Jurkat, Clone E6-1 (cell line): ENCODE measurements around the gene OTOGL.

ENCODE experiments used
- DNase-seq: peaks from one replicate; pipeline ENCODE4 v3.0.0-alpha.2; 2011; ENCODE audit warnings: low read depth, low spot score
- H3K4me3 ChIP-seq: 2 replicates; pipeline ENCODE4 v1.5.1; 2011; ENCODE audit warnings: mild to moderate bottlenecking, low read length, control low read depth, moderate library complexity

OTOGL gene

DNA sequence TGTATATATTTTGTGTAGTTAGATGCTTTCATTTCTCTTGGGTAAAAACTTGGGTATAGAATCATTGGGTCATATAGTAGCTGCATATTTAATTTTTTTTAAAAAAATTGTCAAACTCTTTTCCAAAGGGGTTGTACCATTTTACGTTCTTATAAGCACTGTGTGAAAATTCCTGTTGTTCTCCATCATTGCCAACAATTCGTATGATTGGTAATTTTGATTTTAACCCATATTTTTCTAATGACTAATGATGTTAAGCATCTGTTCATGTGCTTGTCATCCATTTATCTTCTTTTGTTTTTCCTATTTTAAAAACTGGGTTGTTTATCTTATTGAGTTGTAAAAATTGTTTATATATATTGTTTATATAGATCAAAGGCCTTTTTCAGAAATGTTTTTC, 77.4 kb downstream of the OTOGL start:
- H3K4me3 ChIP-seq = no peak overlapping the region
- no peak for DNase-seq

- no peak overlapping the region for H3K4me3 ChIP-seq
- DNase-seq = no peak
Measured at GRCh38 chr12:80178846-80179245, 79.5 kb downstream of the OTOGL start.

- DNase-seq = no peak
- no peak overlapping the region for H3K4me3 ChIP-seq
Measured at GRCh38 chr12:80183939-80184338, 84.6 kb downstream of the OTOGL start.

GRCh38 chr12:80184926-80185325, 85.6 kb downstream of the OTOGL start:
- DNase-seq = no peak
- H3K4me3 ChIP-seq = no peak overlapping the region

DNA sequence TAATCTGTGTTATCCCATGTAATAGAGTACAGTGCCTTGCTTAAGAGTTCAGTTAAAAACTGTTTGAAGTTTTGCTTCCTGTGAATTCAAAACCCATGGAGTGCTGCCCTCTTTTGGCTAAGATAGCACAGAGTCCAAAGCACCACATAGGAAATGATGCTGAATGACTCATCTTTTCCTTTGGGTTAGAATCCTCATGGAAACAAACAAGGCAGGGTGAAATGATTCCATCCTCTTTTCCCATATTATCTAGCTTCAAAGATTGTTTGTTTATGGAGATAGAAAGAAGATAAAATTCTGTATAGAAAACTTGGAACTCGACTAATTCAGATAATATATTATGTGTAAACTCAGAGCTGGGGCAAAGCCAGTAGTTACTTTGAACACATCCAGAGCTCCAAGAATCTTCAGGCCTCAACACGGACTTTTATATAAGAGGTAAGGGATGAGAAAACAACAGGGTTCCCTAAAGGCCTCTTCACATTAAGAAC, 87.4 kb downstream of the OTOGL start:
- no peak overlapping the region for H3K4me3 ChIP-seq
- peak; percentile 57 for DNase-seq

GRCh38 chr12:80187660-80188090, 88.3 kb downstream of the OTOGL start:
- no peak overlapping the region for H3K4me3 ChIP-seq

DNA sequence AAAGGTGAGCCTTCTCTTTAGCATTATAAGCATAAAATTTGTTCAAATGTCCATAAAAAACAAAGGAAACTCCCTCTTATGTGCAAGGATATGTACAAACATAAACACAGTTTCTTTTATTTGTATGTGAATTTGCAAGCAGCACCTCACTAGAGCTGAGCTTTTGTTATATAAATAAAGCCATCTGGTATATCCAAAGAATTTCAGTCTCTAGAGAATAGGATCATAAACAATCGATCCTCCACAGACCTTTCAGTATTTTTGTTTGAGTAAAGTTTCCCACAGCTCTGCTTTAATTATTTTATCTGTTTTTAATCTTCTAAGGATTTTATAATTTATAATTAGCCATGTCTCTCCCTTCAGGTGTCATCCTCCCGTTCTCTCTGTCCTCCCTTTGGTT, 89.2 kb downstream of the OTOGL start:
- no peak overlapping the region for H3K4me3 ChIP-seq
- DNase-seq = no peak

More at GRCh38 chr12:80187660-80188090, 88.3 kb downstream of the OTOGL start:
- no peak for DNase-seq

DNA sequence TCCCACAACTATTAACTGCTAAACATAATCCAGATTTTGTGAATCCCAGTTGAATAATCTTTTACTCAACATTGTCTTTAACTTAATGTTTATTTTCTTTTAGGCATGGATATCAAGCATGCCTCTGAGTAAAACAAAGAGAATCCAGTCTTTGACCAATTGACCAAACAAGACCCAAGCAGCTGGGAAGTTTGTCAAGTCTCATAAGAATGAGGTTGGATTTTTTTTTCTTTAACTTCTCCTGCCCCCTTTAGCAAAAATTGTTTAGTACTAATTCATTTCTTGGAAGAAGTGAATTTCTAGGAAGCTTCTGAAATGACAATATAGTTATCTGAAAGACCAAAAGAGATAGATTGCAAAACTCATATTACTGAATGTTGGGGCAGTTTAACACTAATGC, 89.9 kb downstream of the OTOGL start:
- no peak overlapping the region for H3K4me3 ChIP-seq
- no peak for DNase-seq

GRCh38 chr12:80190001-80190400, 90.7 kb downstream of the OTOGL start:
- DNase-seq = no peak
- no peak overlapping the region for H3K4me3 ChIP-seq

DNA sequence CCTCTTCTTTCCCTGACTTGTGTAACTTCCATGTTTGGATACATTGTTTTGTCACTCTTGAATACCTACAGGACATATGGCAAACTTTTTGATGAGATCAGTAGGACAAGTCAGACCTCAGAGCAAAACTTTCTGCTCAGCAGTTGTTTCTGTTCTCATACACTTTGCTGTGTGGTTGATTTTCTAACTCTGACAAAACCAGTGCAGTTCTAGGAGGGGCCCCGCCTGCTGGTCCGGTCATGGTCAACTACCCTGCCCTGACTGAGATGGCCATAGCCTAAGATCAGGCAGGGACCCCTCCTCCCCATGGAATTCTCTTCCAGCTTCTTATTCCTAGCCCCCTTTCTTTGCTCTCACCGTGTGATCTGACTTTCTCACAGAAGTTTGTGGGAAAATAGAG, 92.8 kb downstream of the OTOGL start:
- DNase-seq = no peak

GRCh38 chr12:80193865-80194264, 94.5 kb downstream of the OTOGL start:
- no peak for DNase-seq
- no peak overlapping the region for H3K4me3 ChIP-seq

More for the DNA sequence above, 92.8 kb downstream of the OTOGL start:
- no peak overlapping the region for H3K4me3 ChIP-seq

- peak; percentile 27 for DNase-seq
Measured at GRCh38 chr12:80195074-80195726, 95.9 kb downstream of the OTOGL start.

DNA sequence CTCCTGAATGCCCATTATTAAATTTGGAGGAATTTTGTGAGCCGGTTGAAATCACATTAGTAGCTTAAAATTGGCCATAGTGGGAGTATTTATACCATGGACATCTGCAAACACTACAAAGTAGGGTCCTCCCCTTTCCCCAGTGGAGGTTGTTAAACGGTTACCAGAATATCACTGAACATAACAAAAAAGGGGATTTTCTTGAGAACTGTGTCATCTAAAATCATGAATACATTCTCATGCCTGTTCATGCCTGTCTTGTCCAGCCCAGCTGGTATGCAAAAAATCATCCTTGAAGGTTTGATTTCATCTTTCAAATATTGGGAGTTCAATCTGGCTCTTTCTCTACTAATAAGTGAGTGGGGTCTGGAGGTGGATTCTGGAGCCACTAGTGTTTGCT, 96.4 kb downstream of the OTOGL start:
- DNase-seq = no peak
- H3K4me3 ChIP-seq = no peak overlapping the region

More at GRCh38 chr12:80195074-80195726, 95.9 kb downstream of the OTOGL start:
- no peak overlapping the region for H3K4me3 ChIP-seq

- DNase-seq = no peak
- H3K4me3 ChIP-seq = no peak overlapping the region
Measured at GRCh38 chr12:80196419-80196818, 97.1 kb downstream of the OTOGL start.

DNA sequence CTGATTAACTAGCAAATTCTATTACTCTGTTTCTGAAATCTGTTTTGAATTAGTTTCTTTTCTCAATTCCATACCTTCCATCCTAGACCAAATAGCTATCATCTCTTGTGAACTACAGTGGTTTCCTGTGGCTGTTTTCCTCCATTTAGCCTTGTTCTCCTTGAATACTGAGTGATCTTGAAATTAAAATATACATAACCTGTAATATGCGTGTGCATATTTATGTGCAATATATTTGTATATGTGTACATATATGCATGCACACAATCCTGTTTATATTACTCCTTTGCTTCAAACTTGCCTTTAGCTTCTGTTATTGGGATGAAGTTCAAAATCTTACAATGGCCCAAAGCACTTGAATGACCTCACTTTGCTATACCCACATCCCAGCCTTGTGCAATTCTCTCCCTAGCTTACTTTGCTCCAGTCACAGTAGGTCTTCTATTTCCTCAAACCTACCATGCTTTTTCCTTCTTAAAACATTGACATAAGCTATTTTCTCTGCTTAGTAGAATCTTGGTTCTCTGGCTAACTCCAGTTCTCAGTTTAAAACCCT, 99.5 kb downstream of the OTOGL start:
- no peak overlapping the region for H3K4me3 ChIP-seq
- no peak for DNase-seq

GRCh38 chr12:80199931-80200330, 100.6 kb downstream of the OTOGL start:
- DNase-seq = no peak

DNA sequence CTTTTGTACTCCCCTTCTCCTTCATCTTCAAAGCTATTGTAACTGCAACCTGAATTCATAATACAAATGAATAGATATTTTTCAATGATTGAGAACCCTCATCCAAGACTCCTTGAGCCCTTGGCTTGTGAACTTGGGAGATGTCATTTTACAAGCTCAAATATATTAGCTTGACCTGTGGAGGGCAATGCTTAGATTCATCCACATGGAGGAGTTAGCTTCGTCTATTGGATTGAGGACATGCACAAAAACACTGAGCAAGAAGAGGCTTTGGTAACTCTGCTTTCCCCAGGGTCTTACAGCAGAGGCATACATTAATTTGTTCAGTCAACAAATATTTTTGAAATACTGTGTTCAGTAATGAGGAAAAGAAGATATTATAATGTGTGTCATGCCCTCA, 101.1 kb downstream of the OTOGL start:
- no peak for DNase-seq
- H3K4me3 ChIP-seq = no peak overlapping the region

More at GRCh38 chr12:80199931-80200330, 100.6 kb downstream of the OTOGL start:
- H3K4me3 ChIP-seq = no peak overlapping the region

DNA sequence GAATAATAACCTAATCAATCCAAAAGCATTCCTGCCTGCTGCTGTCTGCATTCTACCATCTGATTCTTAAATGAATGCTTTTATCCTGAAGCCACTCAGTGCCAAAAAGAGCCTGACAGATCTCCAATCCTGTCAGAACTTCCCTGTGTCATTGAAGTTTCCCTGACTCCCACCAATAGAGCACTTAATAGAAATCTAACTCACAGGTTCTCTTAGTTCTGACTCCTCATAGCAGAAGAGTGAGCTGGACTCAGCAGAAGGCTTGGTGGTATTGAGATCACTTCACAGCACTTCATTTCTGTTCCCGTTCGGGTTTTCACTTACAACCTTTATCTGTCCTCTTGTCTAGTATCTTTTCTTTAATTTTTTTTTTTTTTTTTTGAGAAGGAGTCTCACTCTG, 102.6 kb downstream of the OTOGL start:
- no peak for DNase-seq
- H3K4me3 ChIP-seq = no peak overlapping the region

GRCh38 chr12:80205960-80206359, 106.6 kb downstream of the OTOGL start:
- DNase-seq = no peak
- no peak overlapping the region for H3K4me3 ChIP-seq

DNA sequence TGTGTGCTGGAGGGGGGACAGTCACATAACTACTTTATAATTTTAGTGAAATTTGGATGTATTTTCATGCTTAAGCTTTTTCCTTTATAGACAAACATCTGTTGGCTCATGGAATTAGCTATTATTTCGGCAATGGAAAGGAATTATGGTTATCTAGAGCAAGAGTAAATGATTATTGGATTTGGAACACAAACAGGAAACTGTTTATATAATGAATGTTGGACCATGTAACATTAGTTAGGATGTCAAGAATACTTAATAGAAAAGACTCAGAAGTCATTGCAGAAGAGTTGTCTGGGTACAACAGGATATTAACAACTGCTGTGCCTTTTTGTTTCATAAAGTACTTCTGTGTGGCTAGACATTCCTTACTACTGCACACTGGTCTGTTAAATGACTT, 108.7 kb downstream of the OTOGL start:
- no peak for DNase-seq
- no peak overlapping the region for H3K4me3 ChIP-seq

DNA sequence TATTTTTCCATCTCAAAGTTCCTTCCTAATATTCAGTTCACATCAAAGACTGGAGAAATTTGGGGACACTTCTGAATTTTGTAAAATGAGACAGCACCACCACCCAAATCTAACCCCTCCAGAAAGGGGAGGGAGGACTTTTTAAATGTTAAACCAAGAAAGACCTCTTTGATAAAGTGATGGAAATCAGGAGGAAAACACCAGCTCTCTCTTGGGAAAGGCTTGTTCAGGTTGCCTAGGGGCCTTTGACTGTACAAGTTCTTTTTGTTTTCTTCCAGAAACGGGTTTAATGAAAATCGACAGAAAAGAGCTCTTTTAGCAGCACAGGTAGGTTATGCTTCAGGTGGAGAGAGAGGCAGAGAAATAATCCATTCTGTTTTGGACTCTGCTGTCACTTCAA, 112.3 kb downstream of the OTOGL start:
- no peak for DNase-seq
- no peak overlapping the region for H3K4me3 ChIP-seq
